ENCODE data around the gene RNFT2.

Gene RNFT2

GRCh38 chr12:116880817-116881324, 142.8 kb downstream of the RNFT2 start:
- DNase-seq = no peak

GRCh38 chr12:116881325-116881876, 143.3 kb downstream of the RNFT2 start, which contains the start of gene HRK:
Gene HRK (minus strand): TSS chr12:116881441. CDS start chr12:116881307, 134 bp downstream.
- DNase-seq = no peak

GRCh38 chr12:116881877-116882507, 143.9 kb downstream of the RNFT2 start:
- no peak for DNase-seq

- no peak for DNase-seq
Measured at GRCh38 chr12:116882742-116883141, 144.6 kb downstream of the RNFT2 start.

GRCh38 chr12:116884871-116885270, 146.8 kb downstream of the RNFT2 start:
- no peak for DNase-seq

- DNase-seq = no peak
Measured at GRCh38 chr12:116885491-116885890, 147.4 kb downstream of the RNFT2 start.

- DNase-seq = no peak
Measured at GRCh38 chr12:116887244-116887643, 149.1 kb downstream of the RNFT2 start.

- no peak for DNase-seq
Measured at GRCh38 chr12:116887897-116888296, 149.8 kb downstream of the RNFT2 start.

GRCh38 chr12:116890330-116890729, 152.2 kb downstream of the RNFT2 start:
- no peak for DNase-seq

- no peak for DNase-seq
Measured at GRCh38 chr12:116891019-116891418, 152.9 kb downstream of the RNFT2 start.

- no peak for DNase-seq
Measured at GRCh38 chr12:116892349-116893140, 154.4 kb downstream of the RNFT2 start.

GRCh38 chr12:116894913-116895312, 156.8 kb downstream of the RNFT2 start:
- DNase-seq = no peak

- no peak for DNase-seq
Measured at GRCh38 chr12:116896411-116896924, 158.4 kb downstream of the RNFT2 start.

- DNase-seq = no peak
Measured at GRCh38 chr12:116897476-116897875, 159.4 kb downstream of the RNFT2 start.

GRCh38 chr12:116898669-116899068, 160.6 kb downstream of the RNFT2 start:
- no peak for DNase-seq

GRCh38 chr12:116901612-116902011, 163.5 kb downstream of the RNFT2 start:
- no peak for DNase-seq
